ENCODE measurements around the gene PPP1R3E.

PPP1R3E gene

GRCh38 chr14:23308721-23309445 lies 6.2 kb upstream of the PPP1R3E start:
- no peaks in the 10 kb centered on the region for H3K27me3 Mint-ChIP-seq
- H3K9me3 Mint-ChIP-seq, result no peaks in the 10 kb centered on the region
- peaks cover 12 to 26% of the 10 kb centered on the region in 2 donors for H3K36me3 Mint-ChIP-seq
- no peak overlapping the region for H3K4me3 Mint-ChIP-seq
- no peak overlapping the region for H3K27ac Mint-ChIP-seq
- DNase-seq (no peak), ATAC-seq (replicated peaks) (no peak)
- peaks cover 15 to 33% of the 10 kb centered on the region in 2 donors for H3K4me1 Mint-ChIP-seq

GRCh38 chr14:23307687-23308644 lies 5.3 kb upstream of the PPP1R3E start:
- no peak for ATAC-seq (replicated peaks)
- no peak for DNase-seq
- Mint-ChIP-seq H3K4me3 (peak overlapping the region; percentile 80 to 90), H3K4me1 (peaks cover 17 to 38% of the 10 kb centered on the region in 2 donors), H3K27ac (no peak overlapping the region), H3K27me3 (no peaks in the 10 kb centered on the region), H3K9me3 (no peaks in the 10 kb centered on the region), H3K36me3 (peaks cover 12 to 26% of the 10 kb centered on the region in 2 donors)

- ATAC-seq (replicated peaks), result no peak
- no peaks in the 10 kb centered on the region for H3K27me3 Mint-ChIP-seq
- H3K4me1 Mint-ChIP-seq, result peaks cover 20 to 44% of the 10 kb centered on the region in 2 donors
- peaks cover 12 to 26% of the 10 kb centered on the region in 2 donors for H3K36me3 Mint-ChIP-seq
- peak overlapping the region; percentile 93 for H3K27ac Mint-ChIP-seq
- no peak for DNase-seq
- H3K4me3 Mint-ChIP-seq, result peak overlapping the region; percentile 80 to 90
- no peaks in the 10 kb centered on the region for H3K9me3 Mint-ChIP-seq
Measured at GRCh38 chr14:23307146-23307530, 4.5 kb upstream of the PPP1R3E start.

GRCh38 chr14:23306412-23307145 lies 3.9 kb upstream of the PPP1R3E start, which contains the start of gene BCL2L2:
TSS of gene BCL2L2 (plus strand) at chr14:23306833. CDS start at chr14:23307768, 935 bp downstream.
- H3K27ac Mint-ChIP-seq, result peak within 1 kb of the TSS; percentile 93
- H3K4me3 Mint-ChIP-seq, result peak within 1 kb of the TSS; percentile 80 to 90
- H3K4me1 Mint-ChIP-seq, result peaks cover 22 to 44% of the 10 kb centered on the region in 2 donors
- no peaks in the 10 kb centered on the region for H3K27me3 Mint-ChIP-seq
- peak; percentile 33 to 36 for ATAC-seq (replicated peaks)
- H3K9me3 Mint-ChIP-seq, result no peaks in the 10 kb centered on the region
- peaks cover 12 to 26% of the 10 kb centered on the region in 2 donors for H3K36me3 Mint-ChIP-seq
- DNase-seq, result peak; percentile 48

- H3K9me3 Mint-ChIP-seq, result no peaks in the 10 kb centered on the region
- H3K36me3 Mint-ChIP-seq, result peaks cover 9 to 14% of the 10 kb centered on the region in 2 donors
- H3K27ac Mint-ChIP-seq, result peak overlapping the region; percentile 98
- H3K4me3 Mint-ChIP-seq, result peak overlapping the region; percentile 98 to 100
- ATAC-seq (replicated peaks) (peak; percentile 24), DNase-seq (no peak)
- H3K4me1 Mint-ChIP-seq, result peaks cover 14 to 44% of the 10 kb centered on the region in 2 donors
- no peaks in the 10 kb centered on the region for H3K27me3 Mint-ChIP-seq
Measured at GRCh38 chr14:23301969-23302289, 730 bp downstream of the PPP1R3E start.

GRCh38 chr14:23301288-23301968 lies 1.2 kb downstream of the PPP1R3E start:
- Mint-ChIP-seq H3K36me3 (peaks cover 9 to 19% of the 10 kb centered on the region in 2 donors), H3K4me1 (peaks cover 14 to 42% of the 10 kb centered on the region in 2 donors), H3K27me3 (no peaks in the 10 kb centered on the region), H3K27ac (peak overlapping the region; percentile 99), H3K9me3 (no peaks in the 10 kb centered on the region), H3K4me3 (peak overlapping the region; percentile 98 to 100)
- peak; percentile 83 for ATAC-seq (replicated peaks)
- peak; percentile 100 for DNase-seq

- ATAC-seq (replicated peaks) (no peak), DNase-seq (no peak)
- Mint-ChIP-seq H3K9me3 (no peaks in the 10 kb centered on the region), H3K4me3 (peak overlapping the region; percentile 98), H3K27ac (peak overlapping the region; percentile 99), H3K27me3 (no peaks in the 10 kb centered on the region), H3K4me1 (peaks cover 14 to 35% of the 10 kb centered on the region in 2 donors), H3K36me3 (peaks cover 9 to 20% of the 10 kb centered on the region in 2 donors)
Measured at GRCh38 chr14:23300687-23301223, 1.9 kb downstream of the PPP1R3E start.

GRCh38 chr14:23299986-23300686 lies 2.5 kb downstream of the PPP1R3E start:
- peaks cover 17 to 37% of the 10 kb centered on the region in 2 donors for H3K4me1 Mint-ChIP-seq
- H3K27ac Mint-ChIP-seq, result peak overlapping the region; percentile 99
- no peak for ATAC-seq (replicated peaks)
- H3K4me3 Mint-ChIP-seq, result peak overlapping the region; percentile 98
- H3K27me3 Mint-ChIP-seq, result no peaks in the 10 kb centered on the region
- DNase-seq, result no peak
- H3K9me3 Mint-ChIP-seq, result no peaks in the 10 kb centered on the region
- H3K36me3 Mint-ChIP-seq, result peaks cover 12 to 25% of the 10 kb centered on the region in 2 donors

- H3K4me1 Mint-ChIP-seq, result peaks cover 22 to 45% of the 10 kb centered on the region in 2 donors
- H3K27me3 Mint-ChIP-seq, result no peaks in the 10 kb centered on the region
- no peaks in the 10 kb centered on the region for H3K9me3 Mint-ChIP-seq
- H3K36me3 Mint-ChIP-seq, result peaks cover 12 to 26% of the 10 kb centered on the region in 2 donors
- DNase-seq (no peak), ATAC-seq (replicated peaks) (no peak)
- peak overlapping the region; percentile 70 for H3K27ac Mint-ChIP-seq
- H3K4me3 Mint-ChIP-seq, result peak overlapping the region in 1 of 2 donors; percentile 4
Measured at GRCh38 chr14:23299211-23299957, 3.3 kb downstream of the PPP1R3E start.

- no peak for ATAC-seq (replicated peaks)
- no peaks in the 10 kb centered on the region for H3K9me3 Mint-ChIP-seq
- H3K27ac Mint-ChIP-seq, result no peak overlapping the region
Measured at GRCh38 chr14:23297611-23298277, 4.9 kb downstream of the PPP1R3E start.

GRCh38 chr14:23297096-23297495 lies 5.6 kb downstream of the PPP1R3E start:
- H3K27ac Mint-ChIP-seq, result no peak overlapping the region
- H3K9me3 Mint-ChIP-seq, result no peaks in the 10 kb centered on the region
- H3K4me3 Mint-ChIP-seq, result no peak overlapping the region
- peaks cover 18 to 34% of the 10 kb centered on the region in 2 donors for H3K4me1 Mint-ChIP-seq
- H3K36me3 Mint-ChIP-seq, result peaks cover 12 to 26% of the 10 kb centered on the region in 2 donors
- no peak for DNase-seq
- ATAC-seq (replicated peaks), result no peak
- no peaks in the 10 kb centered on the region for H3K27me3 Mint-ChIP-seq

More at GRCh38 chr14:23297611-23298277, 4.9 kb downstream of the PPP1R3E start:
- H3K36me3 Mint-ChIP-seq, result peaks cover 12 to 26% of the 10 kb centered on the region in 2 donors
- H3K4me3 Mint-ChIP-seq, result no peak overlapping the region
- no peaks in the 10 kb centered on the region for H3K27me3 Mint-ChIP-seq
- no peak for DNase-seq
- H3K4me1 Mint-ChIP-seq, result peaks cover 21 to 38% of the 10 kb centered on the region in 2 donors

Data from stimulated activated naive B cell treated with anti-CD40 and anti-IgM and Interleukin-4, amounts not matched to agents 10 μg/mL and 1 μg/mL and 100 μg/mL, for 72 hours (primary cell).